Suprapubic skin (tissue), 3 donors: ENCODE measurements around the gene URI1.

Experiments
- CTCF ChIP-seq, 2 donors: fragments of 200-600 bp in 1 of 2; fragments of 450-650 bp in 1 of 2; sonication (generic) in 1 of 2; IDR thresholded peaks; one replicate each; pipeline ENCODE4 v1.5.1; 2016 to 2019; ENCODE audit warnings: antibody characterized with exemption in 2 of 2, mild to moderate bottlenecking in 1 of 2, moderate library complexity in 1 of 2
- POLR2A ChIP-seq, 2 donors: fragments of 450-650 bp; IDR thresholded peaks; one replicate each; pipeline ENCODE4 v1.6.1; 2017; ENCODE audit warnings: antibody characterized with exemption in 2 of 2, mild to moderate bottlenecking in 2 of 2, moderate library complexity in 2 of 2

- TF ChIP-seq CTCF (IDR thresholded peaks at IDR 0.05) (no peak), POLR2A (IDR thresholded peaks at IDR 0.05) (no peak)
Measured at GRCh38 chr19:30049226-30049625, 107.2 kb downstream of the URI1 start.
